SJCRH30 (cell line): Measurements from ENCODE around the gene ANO4. TPM values are rescaled to one million over a fixed set of nuclear protein-coding genes. Genes with fewer than 3 reads are reported as not detected.

Experiments used
- DNase-seq, 2 experiments: peaks; one replicate each; pipeline ENCODE4 v3.0.0-alpha.2; 2015 to 2020
- H3K27ac ChIP-seq: fragments of 250-450 bp; sonication (Bioruptor Pico); 2 replicates; pipeline ENCODE4 v1.5.1; 2020; ENCODE audit warnings: mild to moderate bottlenecking, moderate library complexity
- H3K27me3 ChIP-seq: fragments of 250-450 bp; sonication (Bioruptor Pico); 2 replicates; pipeline ENCODE4 v1.5.1; 2020; ENCODE audit warnings: mild to moderate bottlenecking, moderate library complexity
- H3K36me3 ChIP-seq: fragments of 250-450 bp; sonication (Bioruptor Pico); 2 replicates; pipeline ENCODE4 v1.5.1; 2020; ENCODE audit warnings: mild to moderate bottlenecking, moderate library complexity
- H3K4me1 ChIP-seq: fragments of 250-450 bp; sonication (Bioruptor Pico); 2 replicates; pipeline ENCODE4 v1.5.1; 2020; ENCODE audit warnings: mild to moderate bottlenecking, moderate library complexity
- H3K4me3 ChIP-seq: fragments of 250-450 bp; sonication (Bioruptor Pico); 2 replicates; pipeline ENCODE4 v1.5.1; 2020; ENCODE audit warnings: mild to moderate bottlenecking, moderate library complexity
- H3K9me3 ChIP-seq: fragments of 250-450 bp; sonication (Bioruptor Pico); replicated peaks from 2 replicates; pipeline ENCODE4 v1.5.1; 2020; ENCODE audit warnings: mild to moderate bottlenecking, moderate library complexity
- total RNA-seq: library from RNA; depleted of rRNA; stranded (reverse); fragments of >200 nt; shearing (Covaris generic); gene quantifications from 2 replicates; pipeline ENCODE4 v1.2.3, GENCODE V29; 2014

The ANO4 gene
- total RNA-seq, 1 experiment from 2014 or later = 0.16 TPM

DNA sequence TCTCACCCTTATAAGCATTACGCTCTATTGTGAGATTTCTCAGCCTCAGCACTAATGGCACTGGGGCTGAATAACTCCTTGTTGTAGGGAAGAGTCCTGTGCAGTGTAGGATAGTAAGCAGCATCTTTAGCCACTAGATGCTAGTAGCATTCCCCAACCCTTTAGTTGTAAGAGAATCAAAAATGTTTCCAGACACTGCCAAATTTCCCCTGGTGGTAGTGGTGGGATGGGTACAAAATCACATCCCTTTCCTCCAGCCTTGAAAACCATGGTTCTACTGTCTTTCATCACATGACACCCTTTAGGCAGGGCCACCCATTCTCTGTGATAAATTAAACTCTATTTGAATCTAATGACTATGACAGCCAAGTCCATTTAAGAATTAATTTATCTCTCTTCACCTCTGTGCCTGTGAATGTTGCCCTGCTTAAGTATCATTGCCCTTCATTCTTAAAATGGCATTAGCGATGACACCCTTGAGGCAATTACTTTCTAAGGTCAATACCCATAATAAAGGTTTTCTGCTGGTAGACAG lies 199.4 kb downstream of the ANO4 start:
- no peak for DNase-seq
- Histone ChIP-seq H3K36me3 (no peaks in the 10 kb centered on the region), H3K4me3 (no peak overlapping the region), H3K9me3 (no peaks in the 10 kb centered on the region), H3K27ac (no peak overlapping the region), H3K4me1 (no peaks in the 10 kb centered on the region), H3K27me3 (no peaks in the 10 kb centered on the region)

DNA sequence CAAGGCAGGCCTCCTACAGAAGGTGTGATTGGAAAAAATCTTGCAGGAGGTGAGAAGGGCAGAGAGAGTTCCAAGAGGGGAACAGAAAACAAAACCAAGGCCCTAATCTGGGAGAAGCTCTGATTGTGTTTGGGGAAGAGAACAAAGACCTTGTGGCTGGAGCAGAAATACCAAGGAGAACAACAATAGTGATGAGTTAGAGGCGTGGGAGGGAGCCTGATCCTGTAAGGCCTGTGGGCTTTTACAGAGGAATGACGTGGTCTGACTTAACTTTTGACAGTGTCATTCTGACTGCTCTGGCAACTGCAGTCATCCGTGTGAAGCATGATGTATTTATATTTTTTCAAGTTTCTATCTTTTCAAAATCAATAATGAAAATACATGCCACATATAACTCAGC lies 200.6 kb downstream of the ANO4 start:
- H3K27ac ChIP-seq = no peak overlapping the region
- no peaks in the 10 kb centered on the region for H3K27me3 ChIP-seq
- no peaks in the 10 kb centered on the region for H3K4me1 ChIP-seq
- H3K36me3 ChIP-seq = no peaks in the 10 kb centered on the region
- no peak for DNase-seq
- H3K4me3 ChIP-seq = no peak overlapping the region
- H3K9me3 ChIP-seq = no peaks in the 10 kb centered on the region

DNA sequence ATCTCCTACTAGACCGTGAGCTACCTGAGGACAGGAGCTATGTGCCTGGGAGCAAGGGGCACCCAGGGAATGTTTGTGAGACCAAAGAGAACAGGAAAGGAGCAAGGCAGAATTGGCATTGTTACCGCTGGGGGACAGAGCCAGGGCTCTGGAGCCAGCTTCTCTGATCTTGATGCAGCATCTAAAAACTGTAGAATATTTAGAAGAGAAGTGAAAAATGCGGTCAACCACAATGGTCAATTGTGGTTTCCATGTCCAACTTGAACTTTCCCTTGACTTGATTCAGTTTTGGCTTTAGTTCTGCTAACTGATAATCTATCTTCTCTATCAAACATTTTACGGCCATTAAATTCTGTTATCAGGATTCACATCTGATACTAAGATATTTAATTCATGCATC lies 201.2 kb downstream of the ANO4 start:
- Histone ChIP-seq H3K36me3 (no peaks in the 10 kb centered on the region), H3K4me1 (no peaks in the 10 kb centered on the region), H3K4me3 (no peak overlapping the region), H3K9me3 (no peaks in the 10 kb centered on the region), H3K27me3 (no peaks in the 10 kb centered on the region), H3K27ac (no peak overlapping the region)
- no peak for DNase-seq

DNA sequence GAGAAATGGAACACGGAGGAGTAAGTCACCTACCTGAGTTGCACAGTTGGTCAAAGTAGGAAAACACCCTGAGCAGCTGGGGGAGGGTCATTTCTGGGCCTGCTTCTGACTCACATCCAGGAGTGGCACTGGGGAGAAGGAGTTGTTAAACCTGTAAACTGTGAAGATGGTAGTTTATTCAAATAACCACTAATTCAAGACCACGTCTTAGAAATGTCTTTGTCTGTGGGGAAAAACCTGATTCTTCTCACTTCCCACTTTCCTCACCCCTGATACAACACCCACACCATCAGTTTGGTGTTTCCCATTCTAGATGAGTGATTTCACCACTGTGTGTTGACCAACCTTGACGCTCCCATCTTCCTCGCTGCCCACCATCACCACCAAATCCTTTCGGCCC lies 207.1 kb downstream of the ANO4 start:
- H3K27ac ChIP-seq = no peak overlapping the region
- no peaks in the 10 kb centered on the region for H3K27me3 ChIP-seq
- no peaks in the 10 kb centered on the region for H3K4me1 ChIP-seq
- no peak for DNase-seq
- no peaks in the 10 kb centered on the region for H3K9me3 ChIP-seq
- H3K36me3 ChIP-seq = no peaks in the 10 kb centered on the region
- no peak overlapping the region for H3K4me3 ChIP-seq

DNA sequence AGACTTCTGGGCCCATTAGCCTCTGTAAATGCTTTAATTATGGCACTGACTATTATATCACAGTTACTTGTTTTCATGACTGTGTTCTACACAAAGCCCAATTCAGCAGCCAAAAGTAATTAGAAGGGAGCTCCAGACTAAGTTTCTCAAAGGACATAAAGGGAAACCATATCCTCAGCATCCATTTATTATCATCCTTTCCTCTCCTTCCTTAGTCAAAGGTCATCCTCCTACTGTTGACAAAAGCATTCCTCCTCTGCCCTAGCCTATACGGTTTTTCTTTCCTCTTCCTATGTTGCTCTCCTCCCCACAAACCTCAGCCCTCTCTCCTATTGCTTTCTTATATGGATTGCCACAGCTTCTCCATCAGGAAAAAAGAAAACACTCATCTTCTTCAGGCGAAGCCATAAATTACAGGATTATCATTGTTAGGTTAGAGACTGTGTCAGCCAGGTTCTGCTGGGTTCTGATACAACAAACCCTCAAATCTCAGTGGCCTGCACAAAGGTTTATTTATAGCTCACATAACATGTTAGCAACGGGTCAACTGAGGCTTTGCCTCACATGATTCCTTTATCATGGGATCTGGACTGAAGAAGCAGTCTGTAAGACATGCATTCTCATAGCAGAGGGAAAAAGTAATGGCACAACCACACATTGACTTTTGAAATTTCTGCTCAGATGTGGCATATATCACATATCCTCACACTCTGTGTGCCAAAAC lies 208.3 kb downstream of the ANO4 start:
- no peaks in the 10 kb centered on the region for H3K4me1 ChIP-seq
- no peaks in the 10 kb centered on the region for H3K9me3 ChIP-seq
- no peak overlapping the region for H3K27ac ChIP-seq
- H3K27me3 ChIP-seq = no peaks in the 10 kb centered on the region
- H3K36me3 ChIP-seq = no peaks in the 10 kb centered on the region
- H3K4me3 ChIP-seq = no peak overlapping the region
- DNase-seq = no peak

DNA sequence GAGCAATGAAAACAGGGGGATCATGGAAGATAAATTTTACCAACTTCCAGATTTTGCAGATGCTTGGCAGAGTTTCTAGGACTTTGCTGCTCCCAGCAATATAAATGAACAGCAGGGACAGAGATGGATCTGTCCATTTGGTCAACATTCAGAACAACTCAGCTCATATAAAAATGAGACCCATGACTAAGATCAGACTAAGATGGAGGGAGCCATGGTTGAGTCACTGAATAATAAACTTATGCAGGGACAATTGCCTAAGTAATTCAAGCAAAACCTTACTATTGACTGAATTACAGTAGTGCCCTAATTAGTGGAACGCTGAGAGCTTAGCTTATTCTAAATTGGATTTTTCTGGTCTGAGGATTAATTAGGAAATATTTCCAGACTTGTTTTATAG lies 210.3 kb downstream of the ANO4 start:
- no peak overlapping the region for H3K4me3 ChIP-seq
- H3K4me1 ChIP-seq = no peaks in the 10 kb centered on the region
- DNase-seq = no peak
- no peak overlapping the region for H3K27ac ChIP-seq
- no peaks in the 10 kb centered on the region for H3K36me3 ChIP-seq
- no peaks in the 10 kb centered on the region for H3K27me3 ChIP-seq
- peaks cover 12% of the 10 kb centered on the region; the same call in 1 of the 2 replicates for H3K9me3 ChIP-seq

DNA sequence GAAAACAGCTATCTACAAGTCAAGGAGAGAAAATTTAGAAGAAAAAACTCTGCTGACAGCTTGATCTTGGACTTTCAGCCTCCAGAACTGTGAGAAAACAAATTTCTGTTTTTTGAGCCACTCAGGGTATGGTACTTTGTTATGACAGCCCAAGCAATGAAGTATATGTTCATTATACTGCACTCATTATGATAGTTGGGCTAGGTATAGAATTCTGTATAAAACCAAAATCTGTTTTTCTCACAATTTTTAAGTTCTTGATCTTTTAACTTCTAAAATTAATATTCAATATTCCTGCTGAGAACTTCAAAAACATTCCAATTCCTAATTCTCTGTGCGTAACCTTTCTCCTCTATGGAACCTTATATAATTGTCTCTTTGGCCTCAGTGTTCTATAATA lies 214.7 kb downstream of the ANO4 start:
- H3K4me3 ChIP-seq = no peak overlapping the region
- no peaks in the 10 kb centered on the region for H3K36me3 ChIP-seq

DNA sequence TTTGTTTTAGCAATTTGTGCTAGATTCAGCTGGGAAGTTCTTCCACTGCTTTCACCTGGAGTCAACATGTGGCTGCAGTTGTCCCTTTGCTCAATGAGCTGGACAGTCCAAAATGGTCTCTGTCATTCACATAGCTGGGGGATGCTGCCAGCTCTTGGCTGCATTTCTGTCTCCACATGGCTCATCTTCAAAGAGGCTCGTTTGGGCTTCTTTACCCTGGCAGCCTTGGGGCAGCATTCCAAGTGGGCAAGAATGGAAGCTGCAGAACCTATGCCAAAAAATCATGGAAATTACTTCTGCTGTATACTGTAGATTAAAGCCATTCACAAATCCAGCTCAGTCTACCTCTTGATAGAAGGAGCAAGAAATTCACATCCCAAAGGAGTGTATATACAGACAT lies 216.3 kb downstream of the ANO4 start:
- Histone ChIP-seq H3K36me3 (no peaks in the 10 kb centered on the region), H3K4me3 (no peak overlapping the region), H3K27me3 (no peaks in the 10 kb centered on the region), H3K9me3 (peaks cover 13% of the 10 kb centered on the region; the same call in 1 of the 2 replicates), H3K27ac (no peak overlapping the region), H3K4me1 (no peaks in the 10 kb centered on the region)
- DNase-seq = no peak

More for the DNA sequence above, 214.7 kb downstream of the ANO4 start:
- Histone ChIP-seq H3K27ac (no peak overlapping the region), H3K27me3 (no peaks in the 10 kb centered on the region), H3K4me1 (no peaks in the 10 kb centered on the region), H3K9me3 (peaks cover 13% of the 10 kb centered on the region; the same call in 1 of the 2 replicates)
- no peak for DNase-seq

DNA sequence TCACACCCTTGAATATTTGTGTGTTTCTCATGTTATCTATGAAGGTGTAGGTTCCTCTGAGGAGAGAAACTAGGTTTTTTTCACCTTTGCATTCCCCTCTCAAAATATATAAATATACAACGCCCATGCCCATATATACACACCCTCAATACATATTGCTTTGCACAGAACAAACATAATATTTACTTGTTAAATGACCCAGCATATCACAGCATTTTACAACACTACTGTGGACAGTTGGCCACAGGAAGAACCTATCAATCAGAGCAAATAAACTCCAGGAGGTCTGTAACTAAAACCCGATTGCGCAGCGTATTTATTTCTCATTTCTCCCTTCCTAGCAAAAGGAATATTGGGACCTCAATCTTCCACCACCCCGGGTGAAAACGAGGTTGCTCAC lies 219.4 kb downstream of the ANO4 start:
- DNase-seq = no peak
- Histone ChIP-seq H3K4me3 (no peak overlapping the region), H3K27me3 (no peaks in the 10 kb centered on the region), H3K36me3 (no peaks in the 10 kb centered on the region), H3K4me1 (peaks cover 14% of the 10 kb centered on the region), H3K9me3 (peaks cover 15% of the 10 kb centered on the region; the same call in 1 of the 2 replicates), H3K27ac (no peak overlapping the region)

DNA sequence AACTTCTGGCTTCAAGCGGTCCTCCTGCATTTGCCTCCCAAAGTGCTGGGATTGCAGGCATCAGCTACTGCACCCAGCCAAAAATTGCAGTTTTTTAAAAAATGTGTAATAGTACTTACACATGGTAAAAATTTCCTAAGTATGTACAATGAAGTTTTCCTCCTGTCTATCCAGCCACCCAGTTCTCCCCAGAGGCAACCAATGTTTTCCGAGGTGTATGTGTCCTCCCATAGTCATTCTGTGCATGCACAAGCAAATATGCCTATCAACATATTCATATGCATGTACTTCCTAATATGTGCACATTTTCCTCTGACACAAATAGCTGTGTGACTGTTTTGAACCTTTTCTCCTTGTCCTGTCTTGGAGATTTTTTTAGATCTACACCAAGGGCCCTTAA lies 220.5 kb downstream of the ANO4 start:
- no peaks in the 10 kb centered on the region for H3K36me3 ChIP-seq
- peaks cover 24% of the 10 kb centered on the region for H3K4me1 ChIP-seq
- no peaks in the 10 kb centered on the region for H3K27me3 ChIP-seq
- H3K27ac ChIP-seq = no peak overlapping the region
- H3K4me3 ChIP-seq = no peak overlapping the region
- no peak for DNase-seq
- peaks cover 10% of the 10 kb centered on the region; the same call in 1 of the 2 replicates for H3K9me3 ChIP-seq

DNA sequence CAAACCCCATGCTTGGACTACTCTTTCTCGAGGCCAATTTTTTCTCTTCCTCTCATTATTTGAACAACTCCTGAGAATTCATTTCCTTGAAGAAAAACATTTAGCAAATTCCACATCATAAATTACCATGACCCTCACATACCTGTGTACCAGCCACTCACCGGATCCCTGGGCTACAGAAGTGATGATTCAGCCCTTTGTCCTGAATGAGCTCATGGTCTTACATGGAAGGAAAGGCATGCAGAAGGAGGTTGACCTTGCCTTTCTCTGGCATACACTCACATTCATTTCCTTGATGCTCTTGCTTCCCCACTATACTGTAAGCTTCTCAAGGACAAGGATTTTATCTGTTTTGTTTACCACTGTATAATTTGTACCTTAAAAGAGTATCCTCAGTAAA lies 224.0 kb downstream of the ANO4 start:
- peak; percentile 58 to 69 for DNase-seq

DNA sequence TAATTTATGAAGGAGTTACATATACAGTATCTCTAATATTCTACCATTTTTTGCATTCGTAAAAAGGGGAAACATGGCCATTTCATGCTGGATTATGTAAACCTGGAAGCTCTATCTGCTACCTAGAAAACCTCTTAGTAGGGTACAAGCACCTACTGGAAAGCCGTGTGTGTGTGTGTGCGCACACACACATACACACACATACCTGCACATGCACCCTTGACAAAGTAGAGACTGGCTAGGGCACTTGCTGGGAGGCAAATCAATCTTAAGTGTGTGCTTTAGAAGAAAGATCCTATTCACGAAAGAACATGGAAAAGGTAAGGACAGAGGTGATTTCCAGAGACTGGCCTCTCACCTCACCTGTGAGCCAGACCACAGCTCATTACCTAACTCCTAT lies 224.6 kb downstream of the ANO4 start:
- H3K9me3 ChIP-seq = peaks cover 10% of the 10 kb centered on the region; the same call in 1 of the 2 replicates

More for the DNA sequence above, 224.0 kb downstream of the ANO4 start:
- H3K4me1 ChIP-seq = peaks cover 40% of the 10 kb centered on the region
- no peaks in the 10 kb centered on the region for H3K36me3 ChIP-seq
- H3K4me3 ChIP-seq = no peak overlapping the region
- peaks cover 10% of the 10 kb centered on the region; the same call in 1 of the 2 replicates for H3K9me3 ChIP-seq
- peak overlapping the region; percentile 83 for H3K27ac ChIP-seq
- H3K27me3 ChIP-seq = no peaks in the 10 kb centered on the region

DNA sequence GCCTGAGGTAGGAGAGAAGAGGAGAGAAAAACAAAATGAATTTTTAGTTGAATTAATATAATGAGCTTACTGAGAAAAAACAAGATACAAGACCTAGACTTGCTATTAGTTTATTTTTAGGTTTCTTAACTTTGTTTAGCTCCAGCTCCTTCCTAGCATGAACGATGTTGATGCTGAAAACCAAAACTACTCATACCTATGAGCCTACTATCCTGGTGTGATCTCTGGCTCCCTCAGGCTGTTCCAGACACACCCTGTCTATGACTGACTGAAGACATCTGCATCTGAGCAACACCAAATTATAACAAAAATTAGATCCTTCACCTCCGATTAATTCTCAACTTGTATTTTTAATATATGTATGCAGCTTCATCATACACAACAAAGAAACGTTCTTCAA lies 225.1 kb downstream of the ANO4 start:
- peaks cover 40% of the 10 kb centered on the region for H3K4me1 ChIP-seq
- peak overlapping the region; percentile 83 for H3K27ac ChIP-seq
- H3K27me3 ChIP-seq = no peaks in the 10 kb centered on the region
- no peaks in the 10 kb centered on the region for H3K36me3 ChIP-seq
- no peak for DNase-seq
- peaks cover 10% of the 10 kb centered on the region; the same call in 1 of the 2 replicates for H3K9me3 ChIP-seq
- H3K4me3 ChIP-seq = no peak overlapping the region

More for the DNA sequence above, 224.6 kb downstream of the ANO4 start:
- peaks cover 40% of the 10 kb centered on the region for H3K4me1 ChIP-seq
- H3K4me3 ChIP-seq = no peak overlapping the region
- DNase-seq = no peak
- no peaks in the 10 kb centered on the region for H3K27me3 ChIP-seq
- no peaks in the 10 kb centered on the region for H3K36me3 ChIP-seq
- H3K27ac ChIP-seq = peak overlapping the region; percentile 83

DNA sequence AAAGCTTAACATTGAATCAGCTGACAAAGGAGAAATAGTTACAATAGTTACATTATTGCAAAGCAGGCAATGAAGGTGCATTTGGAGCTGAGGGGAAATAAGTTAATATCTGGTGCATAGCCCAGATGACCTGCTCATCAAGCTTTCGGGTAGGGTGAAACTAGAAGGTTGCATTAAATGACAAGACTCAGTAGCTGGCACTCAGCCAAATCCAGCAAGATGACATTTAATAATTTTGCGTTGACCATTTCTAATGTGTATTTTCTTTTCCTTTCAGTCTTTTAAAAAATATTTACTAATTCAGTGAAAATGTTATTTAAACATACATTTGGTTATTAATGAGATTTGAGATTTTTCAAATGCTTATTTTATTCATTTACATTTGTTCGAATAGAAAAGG lies 226.9 kb downstream of the ANO4 start:
- Histone ChIP-seq H3K4me1 (peaks cover 41% of the 10 kb centered on the region), H3K27me3 (no peaks in the 10 kb centered on the region), H3K9me3 (peaks cover 10% of the 10 kb centered on the region; the same call in 1 of the 2 replicates), H3K27ac (peak overlapping the region; percentile 65), H3K4me3 (no peak overlapping the region), H3K36me3 (no peaks in the 10 kb centered on the region)
- peak in 1 of 2 experiments; percentile 23 for DNase-seq

DNA sequence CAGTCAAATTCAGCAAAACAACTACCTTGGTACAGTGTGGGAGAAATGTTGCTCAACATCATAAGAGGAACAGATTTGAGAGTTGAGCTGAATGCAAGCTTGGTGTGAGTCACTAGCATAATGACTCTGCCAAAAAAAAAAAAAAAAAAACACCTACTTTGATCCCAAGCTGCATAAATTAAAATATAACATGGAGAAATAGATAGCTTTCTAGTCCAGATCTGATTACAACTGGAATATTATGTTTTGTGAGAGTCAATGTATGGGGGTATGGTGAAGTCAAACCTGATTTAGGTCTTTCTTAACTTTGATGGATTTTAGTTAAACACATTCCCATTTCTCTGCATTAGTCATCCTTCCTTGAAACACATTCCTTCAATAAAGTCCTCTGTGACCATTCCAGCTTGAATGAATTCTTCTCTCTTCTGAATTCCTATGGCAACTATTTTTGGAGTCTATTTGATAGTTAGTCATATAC lies 227.4 kb downstream of the ANO4 start:
- Histone ChIP-seq H3K27ac (peak overlapping the region; percentile 65), H3K27me3 (no peaks in the 10 kb centered on the region), H3K4me1 (peaks cover 46% of the 10 kb centered on the region), H3K4me3 (no peak overlapping the region), H3K9me3 (peaks cover 6% of the 10 kb centered on the region; the same call in 1 of the 2 replicates), H3K36me3 (no peaks in the 10 kb centered on the region)
- peak in 1 of 2 experiments; percentile 44 for DNase-seq
